Measurements from ENCODE around the gene LEFTY1.
"Not testable (repeated sequence)": the region's sequence is repeated elsewhere in the genome, so short reads cannot be mapped to it uniquely, and the experiment has no call there.

The LEFTY1 gene

GRCh38 chr1:225888898-225889601 is at the start of gene LEFTY1:
LEFTY1 (minus strand) TSS chr1:225889146; CDS start chr1:225889066, 80 bp downstream.
- no peak for DNase-seq

DNA sequence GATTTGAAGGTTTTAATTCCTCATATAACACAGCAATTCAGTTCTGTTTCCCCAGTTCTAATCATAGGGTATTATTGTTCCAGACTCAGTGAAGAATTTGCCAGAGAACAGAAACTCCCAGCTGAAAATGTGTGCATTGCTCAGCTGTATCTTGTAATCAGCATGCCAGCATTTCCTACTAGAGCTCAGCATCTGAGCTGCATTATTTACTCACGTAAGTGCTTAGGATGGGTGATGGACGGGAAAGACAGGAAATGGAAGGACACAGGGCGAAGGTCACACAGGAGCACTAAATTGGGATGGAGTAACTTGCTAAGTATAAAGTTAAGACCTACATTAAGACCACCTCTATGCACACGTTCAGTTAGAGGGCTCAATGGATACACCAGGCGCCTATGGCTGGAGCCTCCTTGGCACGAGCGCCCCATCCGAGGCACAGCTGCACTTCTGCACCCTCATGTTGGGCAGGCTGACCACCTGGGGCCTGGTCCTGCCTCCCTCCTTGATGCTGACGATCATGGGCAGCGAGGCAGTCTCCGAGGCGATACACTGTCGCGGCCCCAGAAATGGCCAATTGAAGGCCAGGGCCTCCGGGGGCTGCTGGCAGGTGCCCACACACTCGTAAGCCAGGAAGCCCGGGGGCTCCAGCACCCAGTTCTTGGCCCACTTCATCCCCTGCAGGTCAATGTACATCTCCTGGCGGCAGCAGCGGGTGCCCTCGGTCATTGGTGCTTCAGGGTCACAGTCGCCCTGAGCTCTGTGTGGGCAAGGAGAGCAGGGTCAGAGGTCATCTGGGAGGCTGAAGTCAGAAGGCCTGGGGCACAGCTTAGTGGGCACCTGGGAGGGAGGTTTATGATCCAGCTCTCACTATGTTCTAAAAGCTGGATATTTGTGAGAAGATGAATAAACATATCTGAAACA is 48.4 kb upstream of the LEFTY1 start:
- no peak for DNase-seq

GRCh38 chr1:225936523-225936922 is 47.6 kb upstream of the LEFTY1 start:
- DNase-seq: no peak

DNA sequence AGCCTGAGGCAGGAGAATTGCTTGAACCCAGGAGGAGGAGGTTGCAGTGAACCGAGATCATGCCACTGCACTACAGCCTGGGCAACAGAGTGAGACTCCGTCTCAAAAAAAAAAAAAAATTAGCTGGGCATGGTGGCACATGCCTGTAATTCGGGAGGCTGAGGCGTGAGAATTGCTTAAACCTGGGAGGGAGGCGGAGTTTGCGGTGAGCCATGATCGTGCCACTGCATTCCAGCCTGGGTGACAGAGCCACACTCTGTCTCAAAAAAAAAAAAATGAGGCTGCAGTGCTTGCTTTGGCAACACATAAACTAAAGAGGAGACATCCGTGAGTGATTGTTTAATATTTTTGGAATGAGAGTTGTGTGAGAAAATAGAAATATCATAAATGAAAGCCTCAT is 47.1 kb upstream of the LEFTY1 start:
- DNase-seq: not testable (repeated sequence)

GRCh38 chr1:225934711-225935110 is 45.8 kb upstream of the LEFTY1 start:
- DNase-seq: no peak

DNA sequence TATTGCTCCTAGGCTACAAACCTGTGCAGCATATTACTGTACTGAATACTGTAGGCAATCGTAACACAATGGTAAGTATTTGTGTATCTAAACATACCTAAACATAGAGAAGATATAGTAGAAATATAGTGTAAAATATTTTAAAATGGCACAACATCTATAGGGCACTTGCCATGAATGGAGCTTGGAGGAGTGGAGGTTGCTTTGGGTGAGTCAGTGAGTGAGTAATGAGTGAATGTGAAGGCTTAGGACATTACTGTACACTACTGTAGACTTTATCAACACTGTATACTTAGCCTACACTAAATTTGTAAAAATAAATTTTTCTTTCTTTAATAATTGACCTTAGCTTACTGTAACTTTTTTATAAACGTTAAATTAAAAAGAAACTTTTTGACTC is 44.1 kb upstream of the LEFTY1 start:
- DNase-seq: no peak

DNA sequence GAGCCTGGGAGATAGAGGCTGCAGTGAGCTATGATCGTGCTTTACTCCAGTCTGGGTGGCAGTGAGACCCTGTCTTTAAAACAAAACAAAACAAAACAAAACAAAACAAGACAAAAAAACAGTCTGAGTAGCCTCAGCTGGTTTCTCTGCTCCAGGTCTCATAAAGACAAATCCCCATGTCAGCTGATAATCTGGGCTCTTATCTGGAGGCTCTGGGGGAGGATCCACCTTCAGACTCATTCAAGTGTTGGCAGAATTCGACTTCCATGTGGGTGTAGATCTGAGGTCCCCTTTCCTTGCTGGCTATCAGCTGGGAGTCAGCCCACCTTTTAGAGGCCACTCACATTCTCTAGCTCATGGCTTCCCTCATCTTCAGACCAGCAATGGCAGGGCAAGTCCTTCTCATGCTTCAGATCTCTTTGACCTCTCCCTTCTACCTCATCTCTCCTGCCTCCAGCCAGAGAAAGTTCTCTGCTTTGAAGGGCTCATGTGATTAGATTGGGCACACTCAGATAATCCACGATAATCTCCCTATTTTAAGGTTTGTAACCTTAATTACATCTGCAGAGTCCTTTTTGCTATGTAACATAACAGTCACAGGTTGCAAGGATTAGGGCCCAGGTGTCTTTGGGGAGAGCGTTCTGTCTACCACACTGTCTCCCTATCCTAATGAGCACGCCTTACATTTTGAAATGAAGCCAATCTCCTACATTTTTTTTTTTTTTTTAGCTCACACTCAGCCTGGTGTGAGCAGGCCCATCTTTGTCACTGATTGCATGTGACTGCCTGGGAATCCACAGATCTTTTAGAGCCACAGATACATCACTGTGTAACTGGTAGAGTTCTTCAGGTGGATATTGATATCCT is 42.6 kb upstream of the LEFTY1 start:
- DNase-seq: no peak

DNA sequence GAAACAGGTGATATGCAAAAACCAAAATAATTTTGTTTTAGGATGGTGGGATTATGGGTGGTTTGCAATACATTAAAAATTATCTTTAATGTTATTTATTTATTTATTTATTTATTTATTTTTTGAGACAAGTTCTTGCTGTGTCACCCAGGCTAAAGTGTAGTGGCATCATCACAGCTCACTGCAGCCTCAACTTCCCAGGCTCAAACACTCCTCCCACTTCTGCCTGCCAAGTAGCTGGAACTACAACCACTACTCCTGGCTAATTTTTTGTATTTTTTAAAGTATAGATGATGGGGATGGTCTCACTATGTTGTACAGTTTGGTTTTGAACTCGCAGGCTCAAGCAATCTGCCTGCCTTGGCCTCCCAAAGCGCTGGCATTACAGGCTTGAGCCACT is 41.6 kb upstream of the LEFTY1 start:
- DNase-seq: no peak

DNA sequence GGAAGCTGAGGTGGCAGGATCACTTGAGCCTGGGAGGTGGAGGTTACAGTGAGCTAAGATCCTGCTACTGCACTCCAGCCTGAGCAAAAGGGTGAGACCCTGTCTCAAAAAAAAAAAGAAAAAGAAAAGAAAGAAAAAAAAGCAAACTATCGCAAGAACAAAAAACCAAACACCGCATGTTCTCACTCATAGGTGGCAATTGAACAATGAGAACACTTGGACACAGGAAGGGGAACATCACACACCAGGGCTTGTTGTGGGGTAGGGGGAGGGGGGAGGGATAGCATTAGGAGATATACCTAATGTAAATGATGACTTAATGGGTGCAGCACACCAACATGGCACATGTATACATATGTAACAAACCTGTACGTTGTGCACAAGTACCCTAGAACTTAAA is 40.5 kb upstream of the LEFTY1 start:
- DNase-seq: not testable (repeated sequence)

- no peak for DNase-seq
Measured at GRCh38 chr1:225928186-225929175, 39.5 kb upstream of the LEFTY1 start.

DNA sequence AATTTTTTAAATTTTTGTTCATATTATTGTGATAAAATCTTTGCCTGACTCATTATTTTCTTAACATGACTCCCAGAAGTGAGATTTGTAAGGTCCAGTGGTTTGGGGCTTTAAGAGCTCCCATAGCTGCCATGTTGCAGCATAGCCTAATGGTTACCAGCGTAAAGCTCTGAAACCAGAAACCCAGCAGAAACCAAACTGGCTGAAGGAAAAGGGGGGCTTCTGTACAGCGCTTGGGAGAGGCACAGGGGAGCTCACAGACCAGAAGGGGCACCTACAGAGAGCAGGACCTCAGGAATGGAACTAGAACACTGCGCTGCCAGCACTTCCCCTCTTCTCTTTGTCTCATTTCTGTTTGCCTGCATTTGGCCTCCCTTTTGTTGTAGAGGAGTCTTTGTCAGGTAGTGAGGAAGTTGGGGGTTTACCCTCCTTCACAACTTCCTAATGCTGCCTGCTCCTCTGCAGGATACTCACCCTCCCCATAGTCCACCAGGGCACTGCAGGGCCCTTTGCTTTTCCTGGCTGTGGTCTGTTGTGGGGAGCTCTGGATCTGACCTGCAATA is 37.7 kb upstream of the LEFTY1 start:
- DNase-seq: no peak

- peak; percentile 94 for DNase-seq
Measured at GRCh38 chr1:225923692-225924555, 35.0 kb upstream of the LEFTY1 start, which contains the start of gene PYCR2. PYCR2 (minus strand) TSS chr1:225924250; CDS start chr1:225924110, 140 bp downstream.

GRCh38 chr1:225923381-225923691 is 34.4 kb upstream of the LEFTY1 start:
- no peak for DNase-seq

- DNase-seq: no peak
Measured at GRCh38 chr1:225921734-225922709, 33.1 kb upstream of the LEFTY1 start.

GRCh38 chr1:225919906-225920305 is 31.0 kb upstream of the LEFTY1 start:
- no peak for DNase-seq

DNA sequence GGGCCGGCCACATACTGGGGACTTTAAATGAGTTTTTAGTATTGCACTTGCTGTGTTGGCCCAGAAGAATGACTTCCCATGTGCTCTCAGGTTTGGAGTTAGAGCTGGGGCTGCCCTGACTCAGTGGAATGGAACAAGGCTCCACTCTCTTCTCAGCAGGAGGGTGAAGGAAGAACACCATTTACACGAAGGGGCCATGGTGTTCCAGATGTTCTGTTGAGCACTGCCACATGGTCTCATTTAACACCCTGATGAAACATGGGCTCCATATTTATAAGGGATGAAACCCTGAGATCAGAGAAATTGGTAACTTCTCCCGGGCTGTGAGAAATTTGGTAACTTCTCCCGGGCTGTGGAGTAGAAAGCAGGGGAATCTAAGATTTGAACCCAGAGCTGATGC is 29.3 kb upstream of the LEFTY1 start:
- no peak for DNase-seq

GRCh38 chr1:225917536-225917935 is 28.6 kb upstream of the LEFTY1 start:
- no peak for DNase-seq

DNA sequence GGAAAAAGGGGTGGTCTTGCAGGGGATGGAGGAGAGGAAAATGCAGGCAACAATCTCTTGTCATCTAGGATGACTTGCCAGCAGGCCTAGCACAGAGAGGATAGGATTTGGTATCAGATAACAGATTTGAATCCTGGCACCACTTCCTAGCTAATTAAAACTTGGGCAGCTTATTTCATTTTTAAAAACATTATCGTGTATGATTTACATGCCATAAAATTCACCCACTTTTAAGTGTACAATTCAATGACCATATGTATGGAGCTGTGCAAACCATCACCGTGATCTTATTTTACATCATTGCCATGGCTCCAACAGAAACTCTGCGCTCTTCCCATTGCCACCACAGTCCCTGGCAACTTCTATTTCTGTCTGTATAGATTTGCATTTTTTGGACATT is 28.2 kb upstream of the LEFTY1 start:
- no peak for DNase-seq

- no peak for DNase-seq
Measured at GRCh38 chr1:225915538-225915991, 26.6 kb upstream of the LEFTY1 start.
